Activated CD8-positive, alpha-beta T cell treated with anti-CD3 and anti-CD28 coated beads for 36 hours (primary cell): Measurements from ENCODE around the gene LRRC59. TPM values are rescaled to one million over a fixed set of nuclear protein-coding genes. Genes with fewer than 3 reads are reported as not detected.

ENCODE experiments used
- ATAC-seq: fragments of 200-7000 bp; cut with Tn5 transposase; one replicate; pipeline ENCODE4 v1.10.0; 2021; ENCODE audit warnings: mild to moderate bottlenecking, moderate library complexity
- CTCF ChIA-PET: fragments of 350-600 bp; sonication (Branson Sonifier 250); formaldehyde crosslinking; loops from one replicate; lab custom pipeline; 2021; ENCODE audit warnings: antibody characterized with exemption; lab: Charles Lee
- POLR2A ChIA-PET: fragments of 350-600 bp; sonication (Branson Sonifier 250); formaldehyde crosslinking; loops from one replicate; lab custom pipeline; 2021; ENCODE audit warnings: antibody characterized with exemption; lab: Charles Lee
- DNase-seq: peaks from one replicate; pipeline ENCODE4 v3.0.0-alpha.2; 2020
- H3K27ac Mint-ChIP-seq: one replicate; pipeline ENCODE4 v1.8.0; 2021; ENCODE audit warnings: mild to moderate bottlenecking, mixed read lengths
- H3K27me3 Mint-ChIP-seq: one replicate; pipeline ENCODE4 v1.8.0; 2021; ENCODE audit warnings: mixed read lengths
- H3K36me3 Mint-ChIP-seq: one replicate; pipeline ENCODE4 v1.8.0; 2021; ENCODE audit warnings: low read depth, mixed read lengths
- H3K4me1 Mint-ChIP-seq: one replicate; pipeline ENCODE4 v1.8.0; 2021; ENCODE audit warnings: low read depth, mixed read lengths
- H3K4me3 Mint-ChIP-seq: one replicate; pipeline ENCODE4 v1.8.0; 2021; ENCODE audit warnings: mild to moderate bottlenecking, moderate library complexity, mixed read lengths
- H3K9me3 Mint-ChIP-seq: one replicate; pipeline ENCODE4 v1.8.0; 2021; ENCODE audit warnings: mixed read lengths
- intact Hi-C: fragments of 100-400 bp; cut with micrococcal nuclease; formaldehyde crosslinking; loops from one replicate; pipeline ENCODE4 v1.10.0; 2022
- total RNA-seq, 2 experiments: library from RNA; stranded (reverse); gene quantifications; one replicate each; pipeline ENCODE4 v1.2.3, GENCODE V29; 2021
- TF ChIP-seq, protein P1 (sequence below): fragments of 200-600 bp; IDR thresholded peaks from one replicate; pipeline ENCODE4 v1.8.0; 2022; ENCODE audit warnings: antibody characterized with exemption, mild to moderate bottlenecking

Gene LRRC59
- total RNA-seq, 2 experiments from 2014 or later: 70.6 to 71.0 TPM

DNA sequence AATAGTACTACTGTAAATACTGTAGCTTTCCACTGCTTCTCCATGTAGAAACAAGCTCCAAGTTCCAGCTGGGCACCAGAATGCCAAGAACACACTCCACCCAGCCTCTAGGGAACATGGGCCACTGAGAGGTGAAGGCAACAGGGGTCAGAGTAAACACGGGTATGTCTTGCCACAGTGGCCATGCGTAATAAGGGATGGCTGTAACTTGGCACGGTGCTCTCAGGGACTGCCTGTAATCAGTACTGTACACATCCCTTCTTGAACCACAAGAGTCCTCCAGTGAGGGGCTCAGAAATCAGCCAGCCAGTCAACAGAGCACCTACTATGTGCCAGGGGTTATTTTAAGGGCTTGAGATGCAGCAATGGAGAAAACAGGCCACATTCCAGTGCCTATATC is 10.8 kb downstream of the LRRC59 start:
- CTCF ChIA-PET: interaction anchor here (2.2 kb wide), 1 partner anchor 11 kb away, joined by 17 read pairs; the partner anchor contains the start of gene LRRC59
- POLR2A ChIA-PET: interaction anchor here (0.6 to 4.4 kb wide), 5 partner anchors 10 to 24 kb away, joined by 3 to 22 read pairs (median 5); partner anchors contain the start of gene LRRC59
- H3K4me1 Mint-ChIP-seq: no peaks in the 10 kb centered on the region

DNA sequence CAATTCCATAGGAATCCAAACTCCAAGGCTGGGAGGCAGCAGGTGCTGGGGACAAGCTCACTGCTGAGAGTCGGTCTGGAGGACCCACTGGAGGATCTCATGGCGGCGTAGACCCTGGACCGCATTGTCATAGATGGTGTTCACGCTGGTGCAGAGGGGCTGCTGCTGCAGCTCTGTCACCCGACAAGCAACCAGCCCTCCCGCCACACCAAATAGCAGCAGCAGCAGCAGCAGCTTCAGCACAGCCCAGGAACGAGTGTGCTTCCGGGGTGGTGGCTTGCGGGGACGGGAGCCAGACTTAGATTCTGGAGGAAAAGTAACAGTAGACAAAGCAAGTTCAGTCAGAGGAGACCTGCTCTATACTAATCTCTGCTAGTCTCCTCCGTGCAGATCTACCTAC is 14.4 kb downstream of the LRRC59 start:
- POLR2A ChIA-PET: interaction anchor here (1.8 to 4.7 kb wide), 3 partner anchors 9 to 96 kb away, joined by 4 to 34 read pairs (median 22); partner anchors contain the start of genes EME1, LRRC59, MRPL27 and RSAD1
- Mint-ChIP-seq H3K4me1 (no peaks in the 10 kb centered on the region), H3K27me3 (no peaks in the 10 kb centered on the region), H3K9me3 (no peaks in the 10 kb centered on the region), H3K27ac (no peak overlapping the region), H3K4me3 (no peak overlapping the region), H3K36me3 (peaks cover 63% of the 10 kb centered on the region)
- DNase-seq (no peak), ATAC-seq (no peak)
- CTCF ChIA-PET: interaction anchor here (3.5 kb wide), 1 partner anchor 14 kb away, joined by 22 read pairs; the partner anchor contains the start of gene LRRC59
- intact Hi-C loops: no loop called here
- TF ChIP-seq, protein P1, sequence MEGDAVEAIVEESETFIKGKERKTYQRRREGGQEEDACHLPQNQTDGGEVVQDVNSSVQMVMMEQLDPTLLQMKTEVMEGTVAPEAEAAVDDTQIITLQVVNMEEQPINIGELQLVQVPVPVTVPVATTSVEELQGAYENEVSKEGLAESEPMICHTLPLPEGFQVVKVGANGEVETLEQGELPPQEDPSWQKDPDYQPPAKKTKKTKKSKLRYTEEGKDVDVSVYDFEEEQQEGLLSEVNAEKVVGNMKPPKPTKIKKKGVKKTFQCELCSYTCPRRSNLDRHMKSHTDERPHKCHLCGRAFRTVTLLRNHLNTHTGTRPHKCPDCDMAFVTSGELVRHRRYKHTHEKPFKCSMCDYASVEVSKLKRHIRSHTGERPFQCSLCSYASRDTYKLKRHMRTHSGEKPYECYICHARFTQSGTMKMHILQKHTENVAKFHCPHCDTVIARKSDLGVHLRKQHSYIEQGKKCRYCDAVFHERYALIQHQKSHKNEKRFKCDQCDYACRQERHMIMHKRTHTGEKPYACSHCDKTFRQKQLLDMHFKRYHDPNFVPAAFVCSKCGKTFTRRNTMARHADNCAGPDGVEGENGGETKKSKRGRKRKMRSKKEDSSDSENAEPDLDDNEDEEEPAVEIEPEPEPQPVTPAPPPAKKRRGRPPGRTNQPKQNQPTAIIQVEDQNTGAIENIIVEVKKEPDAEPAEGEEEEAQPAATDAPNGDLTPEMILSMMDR: no peak

More for the DNA sequence above, 10.8 kb downstream of the LRRC59 start:
- TF ChIP-seq, protein P1: no peak
- no peaks in the 10 kb centered on the region for H3K9me3 Mint-ChIP-seq
- ATAC-seq (no peak), DNase-seq (no peak)
- H3K36me3 Mint-ChIP-seq: peaks cover 60% of the 10 kb centered on the region
- no peak overlapping the region for H3K4me3 Mint-ChIP-seq
- H3K27me3 Mint-ChIP-seq: no peaks in the 10 kb centered on the region
- H3K27ac Mint-ChIP-seq: no peak overlapping the region
- intact Hi-C loops: no loop called here

DNA sequence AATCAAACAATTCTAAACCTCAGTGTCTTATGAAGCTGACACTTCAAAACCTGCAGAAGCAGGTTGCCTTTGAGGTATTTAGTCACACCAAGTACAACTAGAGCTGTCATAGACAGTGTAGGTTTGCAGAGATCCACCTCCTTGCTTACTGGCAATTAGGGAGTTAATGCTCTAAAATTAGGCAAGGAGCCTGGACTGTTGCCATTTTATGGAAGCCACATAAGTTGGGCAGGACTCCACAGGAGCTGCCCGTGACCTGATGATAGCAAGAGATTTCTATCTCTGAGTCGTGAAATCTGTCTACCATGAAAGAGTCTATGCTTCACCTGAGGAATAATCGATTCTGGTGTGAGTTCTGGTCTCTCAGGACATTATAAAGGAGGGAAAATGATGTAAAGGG is 15.4 kb downstream of the LRRC59 start:
- Mint-ChIP-seq H3K27me3 (no peaks in the 10 kb centered on the region), H3K9me3 (no peaks in the 10 kb centered on the region), H3K27ac (no peak overlapping the region), H3K36me3 (peaks cover 55% of the 10 kb centered on the region), H3K4me3 (no peak overlapping the region), H3K4me1 (no peaks in the 10 kb centered on the region)
- TF ChIP-seq, protein P1: no peak
- no peak for ATAC-seq
- POLR2A ChIA-PET: interaction anchor here (0.5 to 4.7 kb wide), 9 partner anchors 8 to 97 kb away, joined by 3 to 34 read pairs (median 4); partner anchors contain the start of genes EME1, LRRC59, MRPL27 and RSAD1
- DNase-seq: no peak
- CTCF ChIA-PET: interaction anchor here (1.1 to 3.5 kb wide), 3 partner anchors 9 to 20 kb away, joined by 4 to 22 read pairs (median 13); partner anchors contain the start of gene LRRC59
- intact Hi-C loops: no loop called here

DNA sequence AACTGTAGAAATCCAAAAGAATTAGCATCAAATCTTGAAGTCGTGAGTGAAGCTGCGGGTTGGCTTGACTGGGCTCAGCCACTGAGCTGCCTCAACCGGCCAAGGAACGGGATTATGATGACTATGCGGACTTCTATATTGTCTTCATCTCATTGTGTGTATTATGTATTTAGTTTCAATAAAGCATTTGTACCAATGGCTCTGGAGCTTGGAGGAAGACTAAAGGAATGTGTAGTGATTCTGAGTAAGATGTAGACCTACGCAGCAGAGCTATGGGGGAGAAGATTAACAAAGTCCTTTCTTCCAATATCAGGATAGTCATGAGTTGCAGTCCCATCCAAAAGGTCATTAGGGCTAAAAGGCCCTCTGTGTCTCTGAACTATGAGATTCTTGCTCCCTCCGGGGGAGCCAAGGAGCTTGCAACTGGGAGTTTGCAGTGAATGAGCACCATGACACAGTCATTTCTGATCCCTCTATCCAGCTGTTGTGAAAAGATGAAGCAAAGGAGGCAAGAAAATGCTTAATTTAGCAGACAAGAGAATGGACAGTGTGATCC is 16.0 kb downstream of the LRRC59 start:
- peaks cover 54% of the 10 kb centered on the region for H3K36me3 Mint-ChIP-seq
- DNase-seq (no peak), ATAC-seq (no peak)
- TF ChIP-seq, protein P1: no peak
- no peaks in the 10 kb centered on the region for H3K4me1 Mint-ChIP-seq
- no peak overlapping the region for H3K4me3 Mint-ChIP-seq
- no peaks in the 10 kb centered on the region for H3K9me3 Mint-ChIP-seq
- H3K27ac Mint-ChIP-seq: no peak overlapping the region
- intact Hi-C loops: no loop called here
- no peaks in the 10 kb centered on the region for H3K27me3 Mint-ChIP-seq
- ChIA-PET CTCF (interaction anchor here (0.8 to 3.5 kb wide), 4 partner anchors 10 to 27 kb away, joined by 3 to 22 read pairs (median 8); partner anchors contain the start of gene LRRC59), POLR2A (interaction anchor here (0.6 to 4.7 kb wide), 9 partner anchors 8 to 120 kb away, joined by 3 to 34 read pairs (median 3); partner anchors contain the start of genes EME1, LRRC59, MRPL27 and RSAD1)
